ENCODE results near the gene MBD3L4. TPM values are rescaled to one million over a fixed set of nuclear protein-coding genes. Genes with fewer than 3 reads are reported as not detected.
"Not testable (repeated sequence)": the region's sequence is repeated elsewhere in the genome, so short reads cannot be mapped to it uniquely, and the experiment has no call there.

Gene MBD3L4
- total RNA-seq, 4 donors from 2014 or later: not detected

DNA sequence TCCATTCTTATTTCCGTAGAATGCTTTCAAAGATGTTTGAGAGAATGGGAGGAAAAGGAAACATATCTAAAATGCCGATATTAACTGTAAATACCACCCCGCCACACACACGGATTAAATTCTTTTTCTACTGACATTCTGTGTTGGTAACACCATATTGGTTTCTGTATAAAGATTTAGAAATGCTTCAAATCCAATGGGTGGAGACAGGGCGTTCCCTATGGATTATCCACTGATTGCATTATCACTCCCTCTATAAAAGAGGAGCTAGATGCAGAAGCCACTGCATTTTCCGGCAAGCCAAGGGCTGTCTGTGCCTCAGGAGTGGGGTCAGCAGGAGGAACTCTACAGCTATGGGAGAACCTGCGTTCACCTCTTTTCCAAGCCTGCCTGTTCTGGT, 9.0 kb upstream of the MBD3L4 start, which contains the start of gene MBD3L2:
MBD3L2 (plus strand) TSS at position 301 of the 400 bp plus-strand sequence; CDS start at position 354, 53 bp downstream.
- TF ChIP-seq CTCF (IDR thresholded peaks at IDR 0.05; ENCODE audit: low read depth): not testable (repeated sequence)

DNA sequence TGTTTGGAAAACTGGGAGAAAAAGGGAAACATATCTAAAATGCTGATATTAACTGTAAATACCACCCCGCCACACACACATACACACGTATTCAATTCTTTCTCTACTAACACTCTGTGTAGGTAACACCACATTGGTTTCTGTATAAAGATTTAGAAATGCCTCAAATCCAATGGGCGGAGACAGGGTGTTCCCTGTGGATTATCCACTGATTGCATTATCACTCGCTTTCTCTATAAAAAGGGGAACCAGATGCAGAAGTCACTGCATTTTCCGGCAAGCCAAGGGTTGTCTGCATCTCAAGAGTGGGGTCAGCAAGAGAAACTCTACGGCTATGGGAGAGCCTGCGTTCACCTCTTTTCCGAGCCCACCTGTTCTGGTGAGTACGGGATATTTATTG, 9.7 kb downstream of the MBD3L4 start, which contains the start of gene MBD3L5:
MBD3L5 (plus strand) TSS at position 301 of the 400 bp plus-strand sequence; CDS start at position 335, 34 bp downstream.
- TF ChIP-seq CTCF (IDR thresholded peaks at IDR 0.05; ENCODE audit: low read depth): not testable (repeated sequence)

GRCh38 chr19:7021331-7021730, 18.6 kb downstream of the MBD3L4 start, which contains the start of gene MBD3L2B:
Gene MBD3L2B (minus strand): TSS chr19:7021431. CDS start chr19:7021397, 34 bp downstream.
- TF ChIP-seq CTCF (IDR thresholded peaks at IDR 0.05; ENCODE audit: low read depth): not testable (repeated sequence)

DNA sequence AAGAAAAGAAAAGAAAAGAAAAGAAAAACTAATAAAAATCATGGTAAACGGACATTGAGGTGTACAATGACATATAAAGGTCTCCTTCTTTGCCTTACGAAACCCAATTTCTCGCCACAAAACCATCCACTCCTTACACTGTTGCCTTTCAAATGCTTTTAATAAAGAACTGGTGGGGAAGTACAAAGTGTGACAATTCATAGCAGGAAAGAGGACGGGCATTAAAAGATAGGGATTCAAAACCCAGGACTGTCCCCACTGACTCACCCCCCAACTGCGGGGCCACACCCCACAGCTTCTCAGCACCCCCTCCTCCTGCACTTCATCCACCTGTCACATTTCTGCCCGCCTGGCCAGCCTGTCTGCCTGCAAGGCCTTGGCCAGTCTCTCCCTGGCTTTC, 21.2 kb downstream of the MBD3L4 start:
- no peak for TF ChIP-seq CTCF (IDR thresholded peaks at IDR 0.05; ENCODE audit: low read depth)

DNA sequence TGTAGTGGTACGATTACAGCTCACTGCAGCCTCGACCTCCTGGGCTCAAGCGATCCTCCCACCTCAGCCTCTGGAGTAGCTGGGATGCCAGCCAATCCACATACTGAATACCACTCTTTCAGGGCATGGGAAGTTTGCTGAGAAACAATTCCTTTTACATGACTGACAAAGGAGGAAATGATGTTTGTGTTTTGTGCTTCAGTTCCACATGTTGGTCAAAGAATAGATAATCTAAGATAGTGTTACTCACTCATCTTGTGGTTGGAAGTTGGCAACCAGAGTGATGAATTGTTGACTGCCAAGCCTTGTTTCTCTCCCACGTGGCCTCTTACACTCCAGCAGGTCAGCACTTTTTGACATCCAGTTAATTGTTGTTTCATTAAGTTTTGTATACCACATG, 26.3 kb downstream of the MBD3L4 start:
- TF ChIP-seq CTCF (IDR thresholded peaks at IDR 0.05; ENCODE audit: low read depth): no peak

GRCh38 chr19:7010722-7011593, 29.0 kb downstream of the MBD3L4 start:
- TF ChIP-seq CTCF (IDR thresholded peaks at IDR 0.05; ENCODE audit: low read depth): no peak

- TF ChIP-seq CTCF (IDR thresholded peaks at IDR 0.05; ENCODE audit: low read depth): no peak
These were observed 32.1 kb downstream of the MBD3L4 start for GRCh38 chr19:7007859-7008258.

Measured in subcutaneous adipose tissue (tissue), 4 donors.